GM12892 (cell line): ENCODE results near the gene PLIN4.

Experiments
- POLR2A ChIP-seq: IDR thresholded peaks from 2 replicates; pipeline ENCODE4 v1.6.1; 2011; ENCODE audit warnings: low read depth, low read length, control low read depth
- POLR2AphosphoS5 ChIP-seq: IDR thresholded peaks from 2 replicates; pipeline ENCODE4 v1.6.1; 2011; ENCODE audit warnings: low read depth, low read length, control low read depth
- TAF1 ChIP-seq: IDR thresholded peaks from 2 replicates; pipeline ENCODE4 v1.6.1; 2011; ENCODE audit warnings: low read depth, mild to moderate bottlenecking, control low read depth, low read length, borderline replicate concordance

DNA sequence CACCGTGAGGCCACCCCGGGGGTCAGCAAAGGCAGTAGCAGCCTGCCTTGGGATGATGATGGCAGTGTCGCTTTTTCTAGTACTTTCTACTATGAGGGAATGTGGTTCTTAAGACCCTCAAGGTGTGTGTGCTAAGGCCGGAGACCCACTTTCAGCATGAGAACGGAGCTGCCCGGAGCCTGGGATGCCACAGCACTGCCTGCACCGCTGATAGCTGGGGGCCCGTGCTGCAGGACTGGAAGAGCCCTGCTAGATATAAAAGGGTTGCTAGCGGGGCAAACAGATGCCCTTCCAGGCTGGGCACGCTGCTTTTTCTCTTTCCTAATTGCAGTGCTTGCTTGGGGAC is 14.5 kb downstream of the PLIN4 start:
- TF ChIP-seq POLR2AphosphoS5 (no peak), POLR2A (no peak), TAF1 (no peak)
